GDM1 (cell line): ENCODE results near the gene CD93.

Experiments used
- DNase-seq: peaks from one replicate; lab custom pipeline; 2025; lab: John Stamatoyannopoulos, UW

CD93 gene

DNA sequence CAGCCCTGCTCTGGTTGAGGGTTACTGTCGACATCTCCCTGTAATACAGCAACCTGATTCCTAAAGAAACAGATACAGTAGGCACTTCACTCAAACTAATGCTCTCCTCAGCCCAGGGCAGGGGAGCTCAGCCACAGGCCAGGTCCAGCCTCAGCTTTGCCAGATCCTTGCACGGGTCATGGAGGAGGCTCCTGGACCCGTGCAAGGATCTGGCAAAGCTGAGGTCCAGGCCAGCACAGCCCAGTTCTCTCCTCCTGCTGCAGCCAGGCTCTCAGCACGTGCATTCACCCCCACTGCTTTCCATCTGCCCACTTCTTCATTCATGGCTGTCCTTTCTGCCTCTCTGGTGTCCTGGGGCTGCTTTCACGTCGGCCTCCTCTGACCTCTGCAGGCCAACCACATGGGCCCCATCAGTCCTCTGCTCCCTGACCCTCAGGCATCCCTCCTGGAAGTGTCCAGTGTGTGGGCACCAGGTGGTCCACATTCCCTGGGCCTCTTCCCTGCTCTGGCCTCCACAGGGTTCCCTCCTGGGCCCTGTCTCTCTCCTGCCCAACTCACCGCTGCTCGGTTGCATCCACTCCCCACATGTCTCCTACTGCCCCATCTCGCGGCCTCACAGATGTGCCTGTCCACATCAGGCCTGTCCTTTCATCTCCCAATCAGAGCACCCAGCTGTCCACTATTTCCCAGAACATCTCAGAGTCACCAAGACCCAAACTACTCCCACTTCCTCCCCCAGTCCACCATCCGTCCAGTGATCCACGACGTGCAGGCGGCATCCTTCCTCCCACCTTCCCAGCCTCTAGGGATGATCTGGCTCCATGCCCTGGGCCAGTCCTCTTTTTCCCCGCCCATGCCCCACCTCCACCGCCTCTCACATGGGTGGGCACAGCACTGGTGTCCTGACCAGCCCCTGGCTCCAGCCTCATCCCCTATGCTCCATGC is 11.8 kb upstream of the CD93 start:
- no peak for DNase-seq

- DNase-seq: no peak
These were observed 10.9 kb upstream of the CD93 start for GRCh38 chr20:23096986-23097520.

DNA sequence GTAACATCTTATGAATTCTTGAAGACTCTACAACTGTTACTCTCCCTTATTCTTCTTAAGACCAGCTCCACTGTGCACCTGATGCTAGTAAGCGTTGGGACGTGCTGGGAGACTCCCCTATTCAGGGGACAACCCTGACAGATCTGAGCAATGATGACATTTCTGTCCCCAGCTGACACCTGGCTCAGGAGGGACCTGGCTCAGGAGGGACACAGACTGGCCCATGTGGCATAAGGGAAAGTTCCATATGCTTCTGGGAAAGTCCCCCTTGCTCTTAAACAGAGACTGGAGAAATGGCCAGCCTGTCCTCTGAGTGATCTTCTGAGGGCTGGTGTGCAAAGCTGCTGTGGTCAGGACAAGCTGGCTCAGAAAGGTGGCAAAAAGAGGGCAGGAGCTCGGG is 10.0 kb upstream of the CD93 start:
- DNase-seq: no peak

DNA sequence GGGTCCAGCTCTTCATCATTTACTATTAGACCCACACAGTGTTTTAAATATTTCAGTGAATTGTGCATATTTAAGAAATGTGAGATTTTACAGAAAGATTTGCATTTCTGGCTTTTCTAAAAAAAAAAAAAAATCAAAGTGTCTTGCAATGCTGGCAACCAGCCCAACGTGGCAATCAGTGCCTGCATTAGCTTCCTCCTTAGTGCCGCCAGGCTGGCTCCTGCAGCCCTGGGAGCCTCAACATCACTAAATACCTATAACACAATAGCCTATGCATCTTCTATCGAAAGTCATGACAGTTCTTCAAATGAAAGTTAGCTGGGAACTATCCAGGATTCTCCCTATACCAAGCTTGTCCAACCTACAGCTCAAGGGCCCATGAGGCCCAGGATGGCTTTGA is 9.4 kb upstream of the CD93 start:
- DNase-seq: no peak

DNA sequence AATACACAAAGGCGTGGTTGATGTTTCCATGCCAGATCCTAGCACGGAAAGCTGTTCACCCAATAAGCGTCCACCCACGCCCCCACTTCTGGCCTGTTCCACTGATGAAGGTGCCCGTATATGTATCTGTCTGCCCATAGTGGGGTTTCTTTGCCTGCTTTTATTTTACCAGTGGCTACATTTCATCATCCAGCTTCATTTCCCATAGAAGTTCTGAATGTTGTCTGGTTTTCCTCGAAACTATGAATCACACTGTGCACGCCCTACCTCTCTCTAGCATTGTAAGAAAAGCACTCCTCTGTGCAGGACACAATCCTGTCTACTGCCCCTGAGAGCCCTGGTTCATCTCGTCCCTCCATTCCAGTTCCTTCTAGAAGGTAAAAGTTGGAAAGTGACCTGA is 8.8 kb upstream of the CD93 start:
- DNase-seq: no peak

DNA sequence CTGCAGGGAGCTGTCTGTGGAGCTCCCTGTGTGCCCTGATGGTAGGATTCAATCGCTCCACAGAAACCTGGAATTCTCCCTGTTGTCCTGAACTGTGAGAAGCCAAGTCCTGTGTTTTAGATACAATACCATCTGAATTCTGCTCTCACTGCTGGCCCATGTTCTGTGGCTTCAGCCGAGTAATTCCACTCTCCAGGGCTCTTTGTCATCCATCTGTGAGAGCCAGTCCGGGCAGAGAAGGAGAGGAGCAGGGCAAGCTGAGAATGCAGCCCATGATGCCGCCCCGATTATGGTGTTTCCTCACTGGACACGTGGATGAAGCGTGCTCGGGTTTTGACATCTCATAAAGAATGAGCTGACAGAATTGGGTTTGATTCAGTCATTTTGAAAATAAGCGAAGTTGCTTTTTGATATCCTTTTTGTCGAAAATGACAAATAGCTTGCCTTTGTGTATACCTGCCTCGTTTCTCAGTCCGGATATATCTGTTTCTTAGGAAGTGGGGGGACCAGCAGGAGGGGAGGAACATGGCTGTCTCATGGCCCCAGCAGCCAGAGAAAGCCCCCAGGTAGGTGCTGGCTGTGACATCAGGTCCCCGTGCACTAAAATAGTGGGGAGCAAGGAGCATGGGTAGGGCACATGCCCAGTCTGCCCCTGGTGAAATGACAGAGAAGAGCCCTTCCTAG is 8.2 kb upstream of the CD93 start:
- DNase-seq: no peak

GRCh38 chr20:23093613-23094012 is 7.5 kb upstream of the CD93 start:
- DNase-seq: no peak

DNA sequence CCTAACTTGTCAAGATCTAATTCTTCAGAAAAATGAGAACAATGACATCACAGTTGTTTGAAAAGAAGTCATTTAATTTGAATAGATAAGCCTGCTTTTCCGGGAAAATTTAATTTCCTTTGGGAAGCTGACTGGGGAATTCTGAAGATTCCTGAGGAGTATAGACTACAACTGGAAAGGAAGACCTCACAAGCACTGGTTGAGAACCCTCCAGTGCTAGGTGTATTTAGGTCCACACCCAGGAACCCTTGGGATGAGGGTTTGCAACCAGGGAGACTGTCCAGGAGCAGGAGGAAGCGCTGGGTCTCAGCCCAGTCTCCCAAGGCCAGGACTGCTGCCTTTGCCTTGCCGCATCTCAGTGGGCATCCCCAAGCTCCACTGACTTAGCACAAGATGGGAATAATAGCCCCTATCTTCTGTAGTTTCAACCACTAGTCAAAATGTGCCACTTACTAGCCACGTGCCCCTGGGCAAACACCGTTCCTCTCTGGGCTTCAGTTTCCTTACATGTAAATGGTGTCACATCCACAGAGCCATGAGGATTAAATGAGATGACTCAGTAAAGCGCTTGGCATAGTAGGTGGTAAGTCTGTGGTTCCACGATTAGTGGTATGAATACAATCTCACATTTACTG is 6.9 kb upstream of the CD93 start:
- DNase-seq: no peak

GRCh38 chr20:23092384-23092756 is 6.2 kb upstream of the CD93 start:
- DNase-seq: no peak

GRCh38 chr20:23091721-23092383 is 5.7 kb upstream of the CD93 start:
- no peak for DNase-seq

GRCh38 chr20:23090878-23091277 is 4.8 kb upstream of the CD93 start:
- DNase-seq: no peak

DNA sequence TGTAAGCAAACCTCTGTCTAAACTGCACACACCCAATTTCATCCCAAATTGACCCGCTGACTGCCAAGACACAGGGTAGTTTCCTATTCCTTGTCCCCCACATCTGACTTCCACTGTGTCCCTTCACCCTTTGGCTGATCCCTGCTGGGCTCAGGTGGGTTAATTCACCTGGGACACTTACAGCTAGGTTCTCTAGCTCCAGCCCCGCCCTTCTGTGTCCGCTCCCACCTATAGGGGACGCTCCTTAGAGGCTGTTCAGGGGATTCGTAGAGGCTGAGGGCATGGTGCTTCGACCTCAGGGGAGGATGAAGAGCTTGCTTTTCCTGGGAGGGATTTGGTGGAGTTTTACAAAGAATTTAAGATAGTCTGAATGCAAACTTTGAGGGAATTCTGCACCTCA is 4.0 kb upstream of the CD93 start:
- no peak for DNase-seq

- DNase-seq: no peak
These were observed 2.7 kb upstream of the CD93 start for GRCh38 chr20:23088866-23089265.

GRCh38 chr20:23087587-23088251 is 1.6 kb upstream of the CD93 start:
- DNase-seq: peak; percentile 17

- DNase-seq: peak; percentile 21
These were observed 847 bp upstream of the CD93 start for GRCh38 chr20:23086931-23087411.

DNA sequence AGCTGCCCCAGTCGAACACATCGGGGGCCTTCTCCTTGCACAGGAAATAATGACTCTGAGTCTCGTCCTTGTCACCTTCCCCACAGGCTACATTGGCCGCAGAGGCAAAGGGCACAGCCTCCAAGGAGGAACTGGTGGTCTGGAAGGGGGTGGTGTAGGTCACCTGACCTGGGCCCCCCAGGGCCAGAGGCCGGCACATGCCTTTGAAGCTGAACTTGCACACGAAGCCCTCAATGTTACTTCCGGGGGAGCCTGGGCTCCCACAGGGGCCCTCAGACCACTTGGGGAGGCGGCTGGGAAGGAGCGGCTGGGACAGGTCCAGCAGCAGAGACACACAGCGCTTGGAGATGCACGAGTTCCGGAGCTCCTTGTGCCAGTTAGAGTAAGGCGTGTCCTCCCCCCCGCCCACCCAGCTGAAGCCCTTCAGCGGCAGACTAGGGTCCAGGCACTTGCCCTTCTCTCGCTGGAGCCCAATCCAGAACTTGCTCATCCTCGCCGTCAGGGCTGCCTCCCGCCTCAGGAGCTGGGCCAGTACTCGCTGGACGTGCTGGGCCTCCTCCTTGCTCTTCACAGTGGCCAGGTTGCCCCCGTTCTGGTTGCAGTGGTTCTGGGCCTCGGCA is 578 bp downstream of the CD93 start:
- DNase-seq: peak; percentile 37

DNA sequence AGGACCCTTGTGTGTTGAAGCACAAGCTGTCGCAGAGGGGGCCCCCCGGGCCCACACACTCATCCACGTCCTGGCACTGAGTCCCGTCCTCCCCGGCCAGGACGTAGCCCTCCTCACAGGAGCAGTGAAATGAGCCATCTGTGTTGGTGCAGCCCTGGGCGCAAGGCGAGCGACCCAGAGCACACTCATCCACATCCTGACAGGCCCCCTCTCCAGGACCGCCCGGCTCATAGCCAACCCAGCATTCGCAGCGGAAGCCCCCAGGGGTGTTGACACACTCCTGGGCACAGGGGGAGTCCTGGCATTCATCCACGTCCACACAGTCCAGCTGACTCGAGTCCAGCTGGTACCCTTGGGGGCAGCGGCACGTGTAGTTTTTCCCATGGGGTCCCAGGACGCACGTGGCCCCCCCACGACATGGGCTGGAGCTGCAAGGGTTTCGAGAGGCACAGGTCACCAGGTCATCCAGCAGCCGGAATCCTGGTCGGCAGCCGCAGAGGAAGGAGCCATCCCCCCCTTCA is 1.2 kb downstream of the CD93 start:
- no peak for DNase-seq

- DNase-seq: no peak
These were observed 1.8 kb downstream of the CD93 start for GRCh38 chr20:23084282-23084844.

GRCh38 chr20:23083553-23084220 is 2.4 kb downstream of the CD93 start:
- no peak for DNase-seq
